GM18951 (cell line): ENCODE data around the gene NPTN.
"Not testable (repeated sequence)": the region's sequence is repeated elsewhere in the genome, so short reads cannot be mapped to it uniquely, and the experiment has no call there.

Source experiments
- POLR2A ChIP-seq: IDR thresholded peaks from 4 replicates; pipeline ENCODE4 v1.6.1; 2011; ENCODE audit warnings: mild to moderate bottlenecking; ENCODE audit not compliant: insufficient read length, insufficient read depth; ENCODE audit errors: extremely low read depth
- in situ Hi-C: fragments of 300-500 bp; cut with MboI; formaldehyde crosslinking; loops from one replicate; pipeline ENCODE4 v1.12.0; 2022; ENCODE audit warnings: low sequenced_read_pairs, mixed read lengths, inconsistent platforms; ENCODE audit not compliant: unreplicated experiment

The NPTN gene

GRCh38 chr15:73589766-73590165, 43.4 kb downstream of the NPTN start:
- in situ Hi-C loops = no loop called here
- no peak for TF ChIP-seq POLR2A

GRCh38 chr15:73585871-73586654, 47.1 kb downstream of the NPTN start:
- in situ Hi-C loops = no loop called here
- no peak for TF ChIP-seq POLR2A

GRCh38 chr15:73584699-73585420, 48.3 kb downstream of the NPTN start:
- in situ Hi-C loops = no loop called here
- no peak for TF ChIP-seq POLR2A

- TF ChIP-seq POLR2A = no peak
- in situ Hi-C loops = no loop called here
These were observed 49.6 kb downstream of the NPTN start for GRCh38 chr15:73583544-73583943.

- in situ Hi-C loops = no loop called here
- TF ChIP-seq POLR2A = no peak
These were observed 50.3 kb downstream of the NPTN start for GRCh38 chr15:73582851-73583379.

GRCh38 chr15:73578026-73578425, 55.2 kb downstream of the NPTN start:
- in situ Hi-C loops = no loop called here
- no peak for TF ChIP-seq POLR2A

GRCh38 chr15:73577593-73577992, 55.6 kb downstream of the NPTN start:
- in situ Hi-C loops = not testable (repeated sequence)

- in situ Hi-C loops = no loop called here
These were observed 57.4 kb downstream of the NPTN start for GRCh38 chr15:73575636-73576247.

GRCh38 chr15:73573572-73573971, 59.6 kb downstream of the NPTN start:
- no peak for TF ChIP-seq POLR2A
- in situ Hi-C loops = no loop called here

More at GRCh38 chr15:73575636-73576247, 57.4 kb downstream of the NPTN start:
- no peak for TF ChIP-seq POLR2A

- no peak for TF ChIP-seq POLR2A
- in situ Hi-C loops = no loop called here
These were observed 60.2 kb downstream of the NPTN start for GRCh38 chr15:73573037-73573436.

GRCh38 chr15:73572296-73572695, 60.9 kb downstream of the NPTN start:
- in situ Hi-C loops = no loop called here
- TF ChIP-seq POLR2A = no peak

- in situ Hi-C loops = no loop called here
These were observed 61.8 kb downstream of the NPTN start for GRCh38 chr15:73571346-73571745.

GRCh38 chr15:73570355-73571032, 62.7 kb downstream of the NPTN start:
- in situ Hi-C loops = no loop called here
- no peak for TF ChIP-seq POLR2A

More at GRCh38 chr15:73571346-73571745, 61.8 kb downstream of the NPTN start:
- no peak for TF ChIP-seq POLR2A

GRCh38 chr15:73569361-73569760, 63.8 kb downstream of the NPTN start:
- in situ Hi-C loops = no loop called here

More at GRCh38 chr15:73569361-73569760, 63.8 kb downstream of the NPTN start:
- TF ChIP-seq POLR2A = no peak
